ENCODE measurements around the gene NDUFB4.
"Not testable (repeated sequence)": the region's sequence is repeated elsewhere in the genome, so short reads cannot be mapped to it uniquely, and the experiment has no call there.

NDUFB4 gene

GRCh38 chr3:120625159-120625586 is 29.0 kb downstream of the NDUFB4 start:
- Histone ChIP-seq H3K36me3 (no peaks in the 10 kb centered on the region), H3K4me3 (ENCODE audit: low read depth, low read length) (no peak overlapping the region), H3K27me3 (no peaks in the 10 kb centered on the region), H3K4me1 (no peaks in the 10 kb centered on the region), H3K9me3 (no peaks in the 10 kb centered on the region; the same call in 1 of the 2 replicates)
- DNase-seq: no peak
- TF ChIP-seq CTCF (IDR thresholded peaks at IDR 0.05; ENCODE audit: low read depth, low read length): no peak

GRCh38 chr3:120634539-120634938 is 38.4 kb downstream of the NDUFB4 start:
- H3K36me3 ChIP-seq: no peaks in the 10 kb centered on the region
- H3K4me1 ChIP-seq: no peaks in the 10 kb centered on the region
- no peaks in the 10 kb centered on the region for H3K9me3 ChIP-seq
- no peak overlapping the region for H3K4me3 ChIP-seq (ENCODE audit: low read depth, low read length)
- H3K27me3 ChIP-seq: no peaks in the 10 kb centered on the region
- DNase-seq: no peak
- no peak for TF ChIP-seq CTCF (IDR thresholded peaks at IDR 0.05; ENCODE audit: low read depth, low read length)

- Histone ChIP-seq H3K4me3 (ENCODE audit: low read depth, low read length) (no peak overlapping the region), H3K27me3 (no peaks in the 10 kb centered on the region), H3K9me3 (no peaks in the 10 kb centered on the region), H3K4me1 (no peaks in the 10 kb centered on the region), H3K36me3 (no peaks in the 10 kb centered on the region)
- no peak for TF ChIP-seq CTCF (IDR thresholded peaks at IDR 0.05; ENCODE audit: low read depth, low read length)
- no peak for DNase-seq
Observed at GRCh38 chr3:120636795-120637401, 40.8 kb downstream of the NDUFB4 start.

GRCh38 chr3:120637851-120638559 is 41.9 kb downstream of the NDUFB4 start:
- no peaks in the 10 kb centered on the region for H3K36me3 ChIP-seq
- DNase-seq: no peak
- H3K4me1 ChIP-seq: no peaks in the 10 kb centered on the region
- TF ChIP-seq CTCF (IDR thresholded peaks at IDR 0.05; ENCODE audit: low read depth, low read length): no peak
- no peaks in the 10 kb centered on the region for H3K27me3 ChIP-seq
- no peaks in the 10 kb centered on the region for H3K9me3 ChIP-seq
- no peak overlapping the region for H3K4me3 ChIP-seq (ENCODE audit: low read depth, low read length)

GRCh38 chr3:120638820-120639219 is 42.7 kb downstream of the NDUFB4 start:
- not testable (repeated sequence) for H3K36me3 ChIP-seq; H3K9me3 ChIP-seq; H3K4me1 ChIP-seq; DNase-seq; H3K27me3 ChIP-seq; H3K4me3 ChIP-seq (ENCODE audit: low read depth, low read length)

GRCh38 chr3:120640231-120640630 is 44.1 kb downstream of the NDUFB4 start:
- no peak for TF ChIP-seq CTCF (IDR thresholded peaks at IDR 0.05; ENCODE audit: low read depth, low read length)
- no peaks in the 10 kb centered on the region for H3K36me3 ChIP-seq
- no peaks in the 10 kb centered on the region for H3K27me3 ChIP-seq
- DNase-seq: no peak
- H3K4me1 ChIP-seq: no peaks in the 10 kb centered on the region
- no peaks in the 10 kb centered on the region for H3K9me3 ChIP-seq
- no peak overlapping the region for H3K4me3 ChIP-seq (ENCODE audit: low read depth, low read length)

Measured in BE2C (cell line).